BE2C (cell line): ENCODE measurements around the gene RSPH1.

Experiments used
- DNase-seq: peaks from one replicate; pipeline ENCODE4 v3.0.0-alpha.2; 2020
- H3K27me3 ChIP-seq: fragments of 250-450 bp; sonication (Bioruptor Pico); 2 replicates; pipeline ENCODE4 v1.5.1; 2020; ENCODE audit warnings: mild to moderate bottlenecking
- H3K36me3 ChIP-seq: fragments of 250-450 bp; sonication (Bioruptor Pico); 2 replicates; pipeline ENCODE4 v1.5.1; 2020; ENCODE audit warnings: mild to moderate bottlenecking
- H3K4me1 ChIP-seq: fragments of 250-450 bp; sonication (Bioruptor Pico); 2 replicates; pipeline ENCODE4 v1.5.1; 2020
- H3K4me3 ChIP-seq: 2 replicates; pipeline ENCODE4 v1.5.1; 2011; ENCODE audit warnings: low read depth, low read length
- H3K9me3 ChIP-seq: fragments of 250-450 bp; sonication (Bioruptor Pico); 2 replicates; pipeline ENCODE4 v1.5.1; 2020
- CTCF ChIP-seq: IDR thresholded peaks from 2 replicates; pipeline ENCODE4 v1.5.1; 2012; ENCODE audit warnings: mild to moderate bottlenecking, low read depth, low read length

Gene RSPH1

GRCh38 chr21:42429856-42430255 lies 66.2 kb downstream of the RSPH1 start:
- H3K4me3 ChIP-seq = no peak overlapping the region
- H3K9me3 ChIP-seq = no peaks in the 10 kb centered on the region; the same call in 1 of the 2 replicates
- no peaks in the 10 kb centered on the region for H3K4me1 ChIP-seq
- no peak for DNase-seq
- H3K27me3 ChIP-seq = no peaks in the 10 kb centered on the region; the same call in 1 of the 2 replicates
- H3K36me3 ChIP-seq = no peaks in the 10 kb centered on the region
- no peak for TF ChIP-seq CTCF

- H3K27me3 ChIP-seq = peaks cover 8% of the 10 kb centered on the region
Observed at GRCh38 chr21:42429021-42429420, 67.0 kb downstream of the RSPH1 start.

GRCh38 chr21:42427809-42428419 lies 68.1 kb downstream of the RSPH1 start:
- no peaks in the 10 kb centered on the region for H3K36me3 ChIP-seq
- no peaks in the 10 kb centered on the region for H3K9me3 ChIP-seq
- no peaks in the 10 kb centered on the region for H3K4me1 ChIP-seq
- DNase-seq = no peak
- peaks cover 19% of the 10 kb centered on the region for H3K27me3 ChIP-seq
- H3K4me3 ChIP-seq = no peak overlapping the region
- TF ChIP-seq CTCF = no peak

More at GRCh38 chr21:42429021-42429420, 67.0 kb downstream of the RSPH1 start:
- no peak overlapping the region for H3K4me3 ChIP-seq
- no peaks in the 10 kb centered on the region for H3K36me3 ChIP-seq
- DNase-seq = no peak
- H3K9me3 ChIP-seq = no peaks in the 10 kb centered on the region
- TF ChIP-seq CTCF = no peak
- H3K4me1 ChIP-seq = no peaks in the 10 kb centered on the region

- H3K4me3 ChIP-seq = no peak overlapping the region
- no peaks in the 10 kb centered on the region for H3K36me3 ChIP-seq
- no peaks in the 10 kb centered on the region for H3K4me1 ChIP-seq
- DNase-seq = no peak
- no peak for TF ChIP-seq CTCF
- peaks cover 26% of the 10 kb centered on the region for H3K27me3 ChIP-seq
- no peaks in the 10 kb centered on the region for H3K9me3 ChIP-seq
Observed at GRCh38 chr21:42426876-42427480, 69.0 kb downstream of the RSPH1 start.

GRCh38 chr21:42426424-42426823 lies 69.6 kb downstream of the RSPH1 start:
- Histone ChIP-seq H3K9me3 (no peaks in the 10 kb centered on the region), H3K36me3 (no peaks in the 10 kb centered on the region), H3K4me3 (no peak overlapping the region), H3K4me1 (no peaks in the 10 kb centered on the region), H3K27me3 (peaks cover 30% of the 10 kb centered on the region)
- TF ChIP-seq CTCF = no peak
- DNase-seq = no peak

GRCh38 chr21:42425591-42425990 lies 70.4 kb downstream of the RSPH1 start:
- Histone ChIP-seq H3K4me1 (no peaks in the 10 kb centered on the region), H3K4me3 (no peak overlapping the region), H3K27me3 (peaks cover 38% of the 10 kb centered on the region), H3K9me3 (no peaks in the 10 kb centered on the region), H3K36me3 (no peaks in the 10 kb centered on the region)
- no peak for DNase-seq
- no peak for TF ChIP-seq CTCF
